Panc1 (cell line): ENCODE measurements around the gene KAZN. TPM values are rescaled to one million over a fixed set of nuclear protein-coding genes. Genes with fewer than 3 reads are reported as not detected.

ENCODE experiments used
- ATAC-seq: fragments of 200-7000 bp; cut with Tn5 transposase; 2 replicates; pipeline ENCODE4 v1.9.1; 2020; ENCODE audit warnings: mild to moderate bottlenecking, moderate library complexity
- BruUV-seq: library from RNA; stranded (reverse); fragments of 400-500 nt; replicated peaks from 2 replicates; lab custom pipeline; 2021; lab: Mats Ljungman, UMichigan
- CTCF ChIA-PET: fragments of 300-600 bp; sonication (Branson Sonifier 250); formaldehyde crosslinking; loops from one replicate; lab custom pipeline; 2022; ENCODE audit warnings: antibody characterized with exemption; lab: Charles Lee
- POLR2A ChIA-PET: fragments of 300-600 bp; sonication (Branson Sonifier 250); formaldehyde crosslinking; loops from one replicate; lab custom pipeline; 2022; ENCODE audit warnings: antibody characterized with exemption; lab: Charles Lee
- DNase-seq: peaks from one replicate; pipeline ENCODE4 v3.0.0-alpha.2; 2010; ENCODE audit warnings: low read depth, low spot score
- H3K27ac ChIP-seq: 2 replicates; pipeline ENCODE4 v1.5.1; 2011; ENCODE audit warnings: mild to moderate bottlenecking, low read length, inconsistent platforms
- H3K27me3 ChIP-seq: fragments of 200-500 bp; sonication (Bioruptor generic); 2 replicates; pipeline ENCODE4 v1.6.0; 2014; ENCODE audit warnings: low read length, inconsistent platforms; ENCODE audit not compliant: control insufficient read depth, insufficient read depth
- H3K36me3 ChIP-seq: fragments of 200-500 bp; sonication (Bioruptor generic); 2 replicates; pipeline ENCODE4 v1.5.1; 2014; ENCODE audit warnings: inconsistent platforms, mild to moderate bottlenecking, low read length, moderate library complexity; ENCODE audit not compliant: control insufficient read depth, insufficient read depth
- H3K4me1 ChIP-seq: 2 replicates; pipeline ENCODE4 v1.5.1; 2011; ENCODE audit warnings: inconsistent platforms, mild to moderate bottlenecking, low read length, moderate library complexity; ENCODE audit not compliant: control insufficient read depth, insufficient read depth
- H3K4me3 ChIP-seq, 2 experiments: 2 replicates each; pipeline ENCODE4 v1.5.1; 2011 to 2012; ENCODE audit warnings: low read depth in 2 of 2, low read length in 2 of 2, mild to moderate bottlenecking in 2 of 2, inconsistent platforms in 1 of 2, moderate library complexity in 1 of 2
- H3K9me3 ChIP-seq: fragments of 200-500 bp; sonication (Bioruptor generic); 2 replicates; pipeline ENCODE4 v1.5.1; 2014; ENCODE audit warnings: low read depth, mild to moderate bottlenecking, inconsistent platforms, low read length, moderate library complexity; ENCODE audit not compliant: control insufficient read depth, insufficient read depth
- POLR2AphosphoS5 ChIP-seq: IDR thresholded peaks from 2 replicates; pipeline ENCODE4 v1.6.1; 2012; ENCODE audit warnings: mild to moderate bottlenecking, low read depth, low read length, moderate library complexity
- SIN3A ChIP-seq: IDR thresholded peaks from 2 replicates; pipeline ENCODE4 v1.6.1; 2012; ENCODE audit warnings: low read depth, mild to moderate bottlenecking, low read length, moderate library complexity, borderline replicate concordance; ENCODE audit not compliant: insufficient read depth
- TCF7L2 ChIP-seq: IDR thresholded peaks from 2 replicates; pipeline ENCODE4 v1.6.1; 2011; ENCODE audit warnings: mild to moderate bottlenecking, low read depth, low read length, inconsistent platforms
- in situ Hi-C: cut with HindIII; loops from 2 replicates; pipeline ENCODE4 v1.10.0; 2016; ENCODE audit warnings: low sequenced_read_pairs, low pct_unique_long_range_greater_than_20kb
- intact Hi-C: fragments of 100-400 bp; cut with micrococcal nuclease; formaldehyde crosslinking; loops from one replicate; pipeline ENCODE4 v1.10.0; 2022; ENCODE audit not compliant: unreplicated experiment
- total RNA-seq: library from RNA; stranded (reverse); gene quantifications from one replicate; pipeline ENCODE4 v1.2.1, GENCODE V29; 2021; ENCODE audit not compliant: unreplicated experiment
- TF ChIP-seq, protein P1 (sequence below), 2 experiments: IDR thresholded peaks; 2 replicates each; pipeline ENCODE4 v1.6.1; 2011 to 2012; ENCODE audit warnings: low read depth in 2 of 2, control low read depth in 1 of 2, low read length in 1 of 2, mild to moderate bottlenecking in 1 of 2, moderate library complexity in 1 of 2; ENCODE audit not compliant: insufficient read depth in 1 of 2
- TF ChIP-seq, protein P2 (sequence below): fragments of 450-650 bp; IDR thresholded peaks from 2 replicates; pipeline ENCODE4 v1.5.1; 2017; ENCODE audit warnings: mild to moderate bottlenecking

KAZN gene
- total RNA-seq, 1 experiment from 2014 or later = 6.6 TPM

GRCh38 chr1:15088281-15088971, 489.9 kb downstream of the KAZN start:
- TF ChIP-seq TCF7L2 (no peak), SIN3A (no peak), POLR2AphosphoS5 (no peak)
- TF ChIP-seq, protein P1, sequence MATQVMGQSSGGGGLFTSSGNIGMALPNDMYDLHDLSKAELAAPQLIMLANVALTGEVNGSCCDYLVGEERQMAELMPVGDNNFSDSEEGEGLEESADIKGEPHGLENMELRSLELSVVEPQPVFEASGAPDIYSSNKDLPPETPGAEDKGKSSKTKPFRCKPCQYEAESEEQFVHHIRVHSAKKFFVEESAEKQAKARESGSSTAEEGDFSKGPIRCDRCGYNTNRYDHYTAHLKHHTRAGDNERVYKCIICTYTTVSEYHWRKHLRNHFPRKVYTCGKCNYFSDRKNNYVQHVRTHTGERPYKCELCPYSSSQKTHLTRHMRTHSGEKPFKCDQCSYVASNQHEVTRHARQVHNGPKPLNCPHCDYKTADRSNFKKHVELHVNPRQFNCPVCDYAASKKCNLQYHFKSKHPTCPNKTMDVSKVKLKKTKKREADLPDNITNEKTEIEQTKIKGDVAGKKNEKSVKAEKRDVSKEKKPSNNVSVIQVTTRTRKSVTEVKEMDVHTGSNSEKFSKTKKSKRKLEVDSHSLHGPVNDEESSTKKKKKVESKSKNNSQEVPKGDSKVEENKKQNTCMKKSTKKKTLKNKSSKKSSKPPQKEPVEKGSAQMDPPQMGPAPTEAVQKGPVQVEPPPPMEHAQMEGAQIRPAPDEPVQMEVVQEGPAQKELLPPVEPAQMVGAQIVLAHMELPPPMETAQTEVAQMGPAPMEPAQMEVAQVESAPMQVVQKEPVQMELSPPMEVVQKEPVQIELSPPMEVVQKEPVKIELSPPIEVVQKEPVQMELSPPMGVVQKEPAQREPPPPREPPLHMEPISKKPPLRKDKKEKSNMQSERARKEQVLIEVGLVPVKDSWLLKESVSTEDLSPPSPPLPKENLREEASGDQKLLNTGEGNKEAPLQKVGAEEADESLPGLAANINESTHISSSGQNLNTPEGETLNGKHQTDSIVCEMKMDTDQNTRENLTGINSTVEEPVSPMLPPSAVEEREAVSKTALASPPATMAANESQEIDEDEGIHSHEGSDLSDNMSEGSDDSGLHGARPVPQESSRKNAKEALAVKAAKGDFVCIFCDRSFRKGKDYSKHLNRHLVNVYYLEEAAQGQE (IDR thresholded peaks at IDR 0.05; ENCODE audit: insufficient read depth in 1 of 2, low read depth in 2 of 2, low read length in 1 of 2) = no peak
- TF ChIP-seq, protein P2, sequence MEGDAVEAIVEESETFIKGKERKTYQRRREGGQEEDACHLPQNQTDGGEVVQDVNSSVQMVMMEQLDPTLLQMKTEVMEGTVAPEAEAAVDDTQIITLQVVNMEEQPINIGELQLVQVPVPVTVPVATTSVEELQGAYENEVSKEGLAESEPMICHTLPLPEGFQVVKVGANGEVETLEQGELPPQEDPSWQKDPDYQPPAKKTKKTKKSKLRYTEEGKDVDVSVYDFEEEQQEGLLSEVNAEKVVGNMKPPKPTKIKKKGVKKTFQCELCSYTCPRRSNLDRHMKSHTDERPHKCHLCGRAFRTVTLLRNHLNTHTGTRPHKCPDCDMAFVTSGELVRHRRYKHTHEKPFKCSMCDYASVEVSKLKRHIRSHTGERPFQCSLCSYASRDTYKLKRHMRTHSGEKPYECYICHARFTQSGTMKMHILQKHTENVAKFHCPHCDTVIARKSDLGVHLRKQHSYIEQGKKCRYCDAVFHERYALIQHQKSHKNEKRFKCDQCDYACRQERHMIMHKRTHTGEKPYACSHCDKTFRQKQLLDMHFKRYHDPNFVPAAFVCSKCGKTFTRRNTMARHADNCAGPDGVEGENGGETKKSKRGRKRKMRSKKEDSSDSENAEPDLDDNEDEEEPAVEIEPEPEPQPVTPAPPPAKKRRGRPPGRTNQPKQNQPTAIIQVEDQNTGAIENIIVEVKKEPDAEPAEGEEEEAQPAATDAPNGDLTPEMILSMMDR = no peak
- ChIA-PET CTCF (interaction anchor here (0.6 kb wide), 1 partner anchor 216 kb away, joined by 5 read pairs; no protein-coding TSS in a partner anchor), POLR2A (no interaction called here)
- no peaks in the 10 kb centered on the region for H3K36me3 ChIP-seq
- ATAC-seq = no peak
- in situ Hi-C loops (no loop called here), intact Hi-C loops (no loop called here)
- BruUV-seq = no TSS peak
- H3K4me3 ChIP-seq = no peak overlapping the region
- no peak overlapping the region for H3K27ac ChIP-seq
- no peaks in the 10 kb centered on the region for H3K4me1 ChIP-seq
- H3K27me3 ChIP-seq = no peaks in the 10 kb centered on the region; the same call in 1 of the 2 replicates
- H3K9me3 ChIP-seq = no peaks in the 10 kb centered on the region
- DNase-seq = no peak

- DNase-seq (no peak), ATAC-seq (no peak)
- BruUV-seq = no TSS peak
- ChIA-PET CTCF (interaction anchor here (0.6 kb wide), 1 partner anchor 215 kb away, joined by 5 read pairs; no protein-coding TSS in a partner anchor), POLR2A (no interaction called here)
- H3K9me3 ChIP-seq = no peaks in the 10 kb centered on the region
- intact Hi-C loops = no loop called here
- no peak overlapping the region for H3K4me3 ChIP-seq
- no peak for TF ChIP-seq POLR2AphosphoS5
- TF ChIP-seq, protein P1 (IDR thresholded peaks at IDR 0.05; ENCODE audit: insufficient read depth in 1 of 2, low read depth in 2 of 2, low read length in 1 of 2) = no peak
- TF ChIP-seq, protein P2 = no peak
- H3K4me1 ChIP-seq = no peaks in the 10 kb centered on the region
- no peak overlapping the region for H3K27ac ChIP-seq
- no peaks in the 10 kb centered on the region; the same call in 1 of the 2 replicates for H3K27me3 ChIP-seq
- H3K36me3 ChIP-seq = no peaks in the 10 kb centered on the region
- in situ Hi-C loops = no loop called here
These were observed 490.9 kb downstream of the KAZN start for GRCh38 chr1:15089258-15089992.
